AG10803 (cell line): ENCODE results near the gene KCTD17.

ENCODE experiments used
- DNase-seq: peaks from one replicate; pipeline ENCODE4 v3.0.0; 2010; ENCODE audit warnings: low read depth
- H3K4me3 ChIP-seq: 2 replicates; pipeline ENCODE4 v1.5.1; 2011; ENCODE audit warnings: mild to moderate bottlenecking, low read length, control low read depth
- CTCF ChIP-seq: conservative IDR thresholded peaks from 2 replicates; pipeline ENCODE4 v1.5.1; 2011; ENCODE audit warnings: mild to moderate bottlenecking, low read length, control low read depth, inconsistent platforms

The KCTD17 gene

GRCh38 chr22:37097346-37097745 lies 45.8 kb downstream of the KCTD17 start:
- H3K4me3 ChIP-seq = no peak overlapping the region
- no peak for TF ChIP-seq CTCF
- DNase-seq = no peak

- no peak for DNase-seq
- TF ChIP-seq CTCF = no peak
Observed at GRCh38 chr22:37098976-37099591, 47.5 kb downstream of the KCTD17 start.

GRCh38 chr22:37100589-37101127 lies 49.1 kb downstream of the KCTD17 start:
- DNase-seq = no peak
- no peak overlapping the region for H3K4me3 ChIP-seq
- no peak for TF ChIP-seq CTCF

More at GRCh38 chr22:37098976-37099591, 47.5 kb downstream of the KCTD17 start:
- no peak overlapping the region for H3K4me3 ChIP-seq

- no peak for DNase-seq
Observed at GRCh38 chr22:37101311-37102066, 49.9 kb downstream of the KCTD17 start.

GRCh38 chr22:37103151-37103550 lies 51.6 kb downstream of the KCTD17 start:
- no peak for TF ChIP-seq CTCF
- DNase-seq = no peak

More at GRCh38 chr22:37101311-37102066, 49.9 kb downstream of the KCTD17 start:
- TF ChIP-seq CTCF = no peak
- H3K4me3 ChIP-seq = no peak overlapping the region

GRCh38 chr22:37103656-37104452 lies 52.3 kb downstream of the KCTD17 start:
- no peak for TF ChIP-seq CTCF
- DNase-seq = no peak
- H3K4me3 ChIP-seq = no peak overlapping the region

More at GRCh38 chr22:37103151-37103550, 51.6 kb downstream of the KCTD17 start:
- H3K4me3 ChIP-seq = no peak overlapping the region
